MM.1S (cell line): ENCODE data around the gene POU3F3.

Source experiments
- DNase-seq: peaks from one replicate; pipeline ENCODE4 v3.0.0-alpha.2; 2015
- H2AFZ ChIP-seq: fragments of 300-600 bp; sonication (generic); 2 replicates; pipeline ENCODE4 v1.6.0; 2016; ENCODE audit warnings: antibody characterized with exemption, low read length
- H3F3A ChIP-seq: fragments of 300-600 bp; sonication (generic); 2 replicates; pipeline ENCODE4 v1.6.1; 2016; ENCODE audit warnings: mild to moderate bottlenecking, antibody characterized with exemption, low read length, moderate library complexity, mixed read lengths; ENCODE audit not compliant: insufficient read depth
- H3K27ac ChIP-seq: fragments of 300-600 bp; sonication (generic); 2 replicates; pipeline ENCODE4 v1.5.1; 2016; ENCODE audit warnings: mild to moderate bottlenecking, low read length
- H3K27me3 ChIP-seq: fragments of 300-600 bp; sonication (generic); replicated peaks from 2 replicates; pipeline ENCODE4 v1.6.0; 2016; ENCODE audit warnings: low read length; ENCODE audit not compliant: insufficient read depth
- H3K36me3 ChIP-seq: fragments of 300-600 bp; sonication (generic); replicated peaks from 2 replicates; pipeline ENCODE4 v1.6.1; 2016; ENCODE audit warnings: mild to moderate bottlenecking, low read length, mixed read lengths; ENCODE audit not compliant: insufficient read depth
- H3K4me1 ChIP-seq: fragments of 300-600 bp; sonication (generic); 2 replicates; pipeline ENCODE4 v1.6.1; 2016; ENCODE audit warnings: low read length, mixed read lengths
- H3K4me2 ChIP-seq: fragments of 300-600 bp; sonication (generic); 2 replicates; pipeline ENCODE4 v1.6.0; 2016; ENCODE audit warnings: low read depth, low read length
- H3K4me3 ChIP-seq: fragments of 300-600 bp; sonication (generic); 2 replicates; pipeline ENCODE4 v1.5.1; 2016; ENCODE audit warnings: low read length, mixed read lengths
- H3K79me2 ChIP-seq: fragments of 300-600 bp; sonication (generic); 2 replicates; pipeline ENCODE4 v1.6.1; 2016; ENCODE audit warnings: mixed run types, low read length, mixed read lengths
- H3K9ac ChIP-seq: fragments of 300-600 bp; sonication (generic); 2 replicates; pipeline ENCODE4 v1.6.1; 2016; ENCODE audit warnings: low read length, mixed read lengths
- H3K9me2 ChIP-seq: fragments of 300-600 bp; sonication (generic); replicated peaks from 2 replicates; pipeline ENCODE4 v1.6.1; 2016; ENCODE audit warnings: mild to moderate bottlenecking, low read length, mixed read lengths; ENCODE audit not compliant: insufficient read depth
- H3K9me3 ChIP-seq: fragments of 300-600 bp; sonication (generic); replicated peaks from 2 replicates; pipeline ENCODE4 v1.6.1; 2016; ENCODE audit warnings: mild to moderate bottlenecking, low read length, mixed read lengths; ENCODE audit not compliant: insufficient read depth
- H4K20me1 ChIP-seq: fragments of 300-600 bp; sonication (generic); 2 replicates; pipeline ENCODE4 v1.6.1; 2016; ENCODE audit warnings: mild to moderate bottlenecking, low read length, moderate library complexity, mixed read lengths; ENCODE audit not compliant: insufficient read depth
- CTCF ChIP-seq: fragments of 300-600 bp; sonication (generic); IDR thresholded peaks from 2 replicates; pipeline ENCODE4 v1.5.1; 2016; ENCODE audit warnings: antibody characterized with exemption, low read length, mixed read lengths
- EZH2 ChIP-seq: fragments of 300-600 bp; sonication (generic); optimal IDR thresholded peaks from 2 replicates; pipeline ENCODE3; 2017; ENCODE audit warnings: low read depth, mild to moderate bottlenecking, antibody characterized with exemption, low read length, mixed read lengths
- EZH2phosphoT487 ChIP-seq: fragments of 300-600 bp; sonication (generic); IDR thresholded peaks from 2 replicates; pipeline ENCODE4 v1.6.1; 2018; ENCODE audit warnings: antibody characterized with exemption, low read length

The POU3F3 gene

GRCh38 chr2:104866883-104867812, 13.2 kb downstream of the POU3F3 start:
- no peaks in the 10 kb centered on the region for H4K20me1 ChIP-seq
- no peak overlapping the region for H3K27ac ChIP-seq
- peaks cover 11% of the 10 kb centered on the region for H3K27me3 ChIP-seq
- H3F3A ChIP-seq: no peaks in the 10 kb centered on the region
- no peak overlapping the region for H3K9ac ChIP-seq
- no peaks in the 10 kb centered on the region for H3K9me2 ChIP-seq
- H3K9me3 ChIP-seq: no peaks in the 10 kb centered on the region
- H3K4me3 ChIP-seq: no peak overlapping the region
- no peak overlapping the region for H3K4me2 ChIP-seq
- no peaks in the 10 kb centered on the region for H3K4me1 ChIP-seq
- TF ChIP-seq EZH2phosphoT487 (no peak), EZH2 (no peak), CTCF (no peak)
- H3K79me2 ChIP-seq: no peaks in the 10 kb centered on the region
- DNase-seq: no peak
- H2AFZ ChIP-seq: no peak overlapping the region
- no peaks in the 10 kb centered on the region for H3K36me3 ChIP-seq

GRCh38 chr2:104867813-104868504, 14.0 kb downstream of the POU3F3 start:
- H3K79me2 ChIP-seq: no peaks in the 10 kb centered on the region
- H3K9me2 ChIP-seq: no peaks in the 10 kb centered on the region
- no peaks in the 10 kb centered on the region for H3K9me3 ChIP-seq
- peaks cover 15% of the 10 kb centered on the region for H3K27me3 ChIP-seq
- TF ChIP-seq EZH2: no peak
- no peak for TF ChIP-seq EZH2phosphoT487
- no peak for TF ChIP-seq CTCF
- no peaks in the 10 kb centered on the region for H3F3A ChIP-seq
- H3K4me3 ChIP-seq: no peak overlapping the region
- DNase-seq: no peak
- no peak overlapping the region for H3K9ac ChIP-seq
- H3K4me2 ChIP-seq: no peak overlapping the region
- H3K4me1 ChIP-seq: no peaks in the 10 kb centered on the region
- no peaks in the 10 kb centered on the region for H3K36me3 ChIP-seq
- no peaks in the 10 kb centered on the region for H4K20me1 ChIP-seq
- no peak overlapping the region for H3K27ac ChIP-seq
- H2AFZ ChIP-seq: no peak overlapping the region

- Histone ChIP-seq H3K79me2 (no peaks in the 10 kb centered on the region), H3K9me3 (no peaks in the 10 kb centered on the region), H2AFZ (no peak overlapping the region), H3K36me3 (no peaks in the 10 kb centered on the region), H3F3A (no peaks in the 10 kb centered on the region), H3K27ac (no peak overlapping the region), H3K27me3 (peaks cover 15% of the 10 kb centered on the region), H4K20me1 (no peaks in the 10 kb centered on the region), H3K4me2 (no peak overlapping the region), H3K9ac (no peak overlapping the region), H3K9me2 (no peaks in the 10 kb centered on the region), H3K4me1 (no peaks in the 10 kb centered on the region), H3K4me3 (no peak overlapping the region)
- TF ChIP-seq EZH2phosphoT487 (no peak), CTCF (no peak), EZH2 (no peak)
- no peak for DNase-seq
Observed at GRCh38 chr2:104868505-104868866, 14.6 kb downstream of the POU3F3 start.
